H1 (cell line): Measurements from ENCODE around the gene DCDC1. TPM values are rescaled to one million over a fixed set of nuclear protein-coding genes. Genes with fewer than 3 reads are reported as not detected.

Source experiments
- CEBPB ChIP-seq: IDR thresholded peaks from 2 replicates; pipeline ENCODE4 v1.6.1; 2012; ENCODE audit warnings: low read depth, low read length
- polyA plus RNA-seq, 7 experiments: library from polyadenylated mRNA; depleted of rRNA in 3 of 7; stranded (reverse) in 5 of 7; unstranded in 2 of 7; fragments of >200 nt in 5 of 7; fragments of 200-250 nt in 2 of 7; gene quantifications; 1 replicate in 5 of 7; 2 replicates in 1 of 7; 4 replicates in 1 of 7; pipeline versions ENCODE4 v1.2.1 to v1.2.3, GENCODE V29; 2011 to 2013; ENCODE audit warnings: missing spikeins in 2 of 7, mixed read lengths in 2 of 7
- total RNA-seq: library from RNA; stranded (reverse); fragmentation: NEBNext Ultra II Directional; extraction: Animal tissue kit (Norgen Biotek cat#: 25700); gene quantifications from 2 replicates; pipeline ENCODE4 v1.2.1, GENCODE V29; 2021

DCDC1 gene
- total and polyA plus RNA-seq, 2 of the 8 experiments (the other 6 are each of a cell fraction or from before 2014, with no cell fraction given) = 0.15 to 0.56 TPM

DNA sequence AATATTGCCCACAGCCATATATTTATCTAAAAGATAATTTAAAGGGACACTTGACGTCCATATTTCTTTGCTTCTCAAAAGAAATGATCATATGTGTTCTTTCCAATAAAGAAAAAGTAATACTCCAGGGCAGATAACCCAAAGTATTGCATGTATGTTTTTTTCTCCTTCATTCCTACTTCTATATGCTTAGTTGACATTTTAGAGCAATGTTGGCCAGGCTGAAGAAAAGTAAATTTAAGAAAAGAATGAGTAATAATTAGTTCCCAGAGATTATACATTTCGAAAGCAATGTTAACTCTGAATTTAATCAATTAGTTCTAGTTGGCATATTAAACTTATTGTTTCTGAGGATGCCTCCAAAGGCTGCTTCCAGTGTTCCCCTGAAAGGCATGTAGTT is 48.3 kb upstream of the DCDC1 start (continued):
- TF ChIP-seq CEBPB = no peak
